HG02763 (cell line): ENCODE data around the gene CTU1.
"Not testable (repeated sequence)": the region's sequence is repeated elsewhere in the genome, so short reads cannot be mapped to it uniquely, and the experiment has no call there.

Source experiments
- ATAC-seq: cut with Tn5 transposase; IDR thresholded peaks from one replicate; pipeline ENCODE4 v1.9.1; 2021; ENCODE audit warnings: mild to moderate bottlenecking, moderate library complexity; ENCODE audit not compliant: unreplicated experiment

The CTU1 gene

DNA sequence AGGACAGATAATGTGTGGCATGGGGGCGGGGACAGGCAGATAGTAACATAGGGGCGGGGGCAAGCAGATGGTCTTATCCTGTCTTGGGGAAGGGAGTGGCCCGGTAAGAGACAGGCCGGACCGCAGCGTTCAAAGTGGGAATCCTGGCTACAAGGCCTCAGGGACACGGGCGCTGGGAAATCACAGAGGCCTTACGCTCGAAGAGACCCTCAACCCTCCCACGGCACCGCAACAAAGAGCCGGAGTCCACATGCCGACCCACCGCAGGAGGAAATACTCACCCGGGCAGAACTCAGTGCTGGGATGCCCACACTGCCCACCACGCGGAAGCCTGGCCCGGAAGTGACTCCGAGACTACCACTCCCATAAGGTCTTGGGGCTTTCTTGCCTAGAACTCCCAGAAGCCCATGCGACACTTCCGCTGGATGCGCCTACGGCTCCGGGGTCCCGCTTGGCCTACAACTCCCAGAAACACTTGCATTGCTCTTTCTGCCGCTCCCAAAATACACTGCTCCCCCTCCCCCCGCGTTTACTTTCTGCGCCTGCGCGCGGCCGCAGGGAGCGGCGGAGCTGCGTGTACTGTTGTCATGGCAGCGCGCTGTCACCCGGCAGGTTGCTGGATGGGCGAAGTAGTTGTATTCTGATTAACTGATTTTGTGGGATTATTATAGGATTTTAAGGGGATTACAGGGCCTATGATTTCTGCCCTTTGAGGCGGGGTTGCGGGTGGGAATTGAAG is at the start of gene CTU1:
CTU1 (minus strand) TSS at position 344 of the 739 bp plus-strand sequence. CDS start 3,840 bp downstream, outside the sequence.
- peak; percentile 98 for ATAC-seq

DNA sequence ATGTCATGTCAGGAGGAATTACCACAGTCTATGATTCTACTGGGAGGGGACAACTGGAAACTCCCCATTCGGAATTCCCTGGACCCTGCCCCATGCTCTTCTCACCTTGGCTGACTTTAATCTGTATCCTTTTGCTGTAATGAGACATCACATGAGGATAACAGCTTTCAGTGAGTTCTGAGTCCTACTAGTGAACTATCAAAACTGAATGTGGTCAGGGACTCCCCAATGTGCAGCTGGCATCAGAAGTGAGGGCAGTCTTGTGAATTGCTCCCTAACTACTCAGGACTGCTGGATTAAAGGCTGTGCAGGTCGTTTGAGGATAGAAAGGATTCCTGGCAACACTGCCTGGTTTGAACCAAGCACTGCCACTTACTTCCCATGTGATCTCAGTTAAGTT is 49.1 kb upstream of the CTU1 start:
- no peak for ATAC-seq

DNA sequence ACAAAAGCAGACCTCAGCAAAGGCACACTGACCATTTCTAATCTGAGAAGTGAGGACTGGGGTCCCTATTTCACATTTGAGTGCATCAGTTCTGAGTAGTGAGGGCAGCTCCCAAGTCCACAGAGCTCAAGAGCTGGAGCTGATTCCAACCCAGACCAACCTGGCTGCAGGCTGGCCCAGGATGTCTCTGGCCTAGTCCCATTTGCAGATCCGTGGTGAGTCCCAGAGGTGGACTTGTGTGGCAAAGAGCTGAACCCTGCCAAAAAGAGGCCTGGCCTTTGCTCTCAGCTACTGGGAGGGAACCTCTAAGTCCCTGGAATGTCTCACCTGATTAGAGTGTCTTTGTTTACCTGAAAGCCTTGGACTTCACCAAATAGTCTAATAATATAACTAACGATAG is 48.5 kb upstream of the CTU1 start:
- no peak for ATAC-seq

DNA sequence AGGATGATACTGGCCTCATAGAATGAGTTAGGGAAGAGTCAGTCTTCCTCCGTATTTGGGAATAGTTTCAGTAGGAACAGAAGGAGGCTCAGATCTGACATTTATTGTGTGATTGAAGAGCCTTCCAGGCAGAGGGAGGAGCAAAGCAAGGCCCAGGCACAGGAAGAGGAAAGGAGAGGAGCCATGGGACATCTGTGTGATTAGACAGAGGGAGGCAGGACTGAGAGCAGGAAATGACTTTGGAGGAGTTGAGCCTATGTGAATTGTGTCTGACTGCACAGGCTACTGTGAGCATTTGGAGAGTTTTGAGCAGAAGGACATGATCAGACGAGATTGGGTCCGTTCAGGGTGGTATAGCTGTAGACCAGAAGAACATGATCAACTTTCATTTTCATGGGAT is 42.4 kb upstream of the CTU1 start:
- ATAC-seq = no peak

DNA sequence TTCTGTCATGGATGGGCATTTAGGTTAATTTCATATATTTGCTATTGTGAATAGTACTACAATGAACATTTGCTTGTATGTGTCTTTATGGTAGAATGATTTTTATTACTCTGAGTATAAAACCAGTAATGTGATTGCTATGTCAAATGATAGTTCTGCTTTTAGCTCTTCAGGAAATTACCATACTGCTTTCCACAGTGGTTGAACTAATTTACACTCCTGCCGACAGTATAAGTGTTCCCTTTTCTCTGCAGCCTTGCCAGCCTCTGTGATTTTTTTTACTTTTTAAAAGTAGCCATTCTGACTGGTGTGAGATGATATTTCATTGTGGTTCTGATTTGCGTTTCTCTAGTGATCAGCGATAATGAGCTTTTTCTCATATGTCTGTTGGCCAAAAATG is 40.4 kb upstream of the CTU1 start:
- no peak for ATAC-seq

DNA sequence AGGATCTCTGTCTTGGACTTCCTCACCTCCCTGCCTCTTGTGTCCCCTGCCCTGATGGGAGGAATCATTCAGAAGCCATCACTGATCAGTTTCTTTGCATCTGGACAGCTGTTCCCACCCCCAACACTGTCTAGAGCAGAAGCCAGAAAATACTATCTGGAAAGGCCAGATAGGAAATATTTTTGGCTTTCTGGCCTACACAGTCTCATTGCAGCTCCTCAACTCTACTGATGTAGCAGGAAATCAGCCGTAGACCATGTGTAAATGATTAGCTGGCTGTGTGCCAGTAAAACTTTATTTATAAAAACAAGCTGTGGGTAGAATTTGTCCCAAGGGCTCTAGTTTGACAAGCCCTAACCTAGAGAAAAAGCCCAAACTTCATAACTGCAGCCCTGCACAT is 39.5 kb upstream of the CTU1 start:
- no peak for ATAC-seq

DNA sequence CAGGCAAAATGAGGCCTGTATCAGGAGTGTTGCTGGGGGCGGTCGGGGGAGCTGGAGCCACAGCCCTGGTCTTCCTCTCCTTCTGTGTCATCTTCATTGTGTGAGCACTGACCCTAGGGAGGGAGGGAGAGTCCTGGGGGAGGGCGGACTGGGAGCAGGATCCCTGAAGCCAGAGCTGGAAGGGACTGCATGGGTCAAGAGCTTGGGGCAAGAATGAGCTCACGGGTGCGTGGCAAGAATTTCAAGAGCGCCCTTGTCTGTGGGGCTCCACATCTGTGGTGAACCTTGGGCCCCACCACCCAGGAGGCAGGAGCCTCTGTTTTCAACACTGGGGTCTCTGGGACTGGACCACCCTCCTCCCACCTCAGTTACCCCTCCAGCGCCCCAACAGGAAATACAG is 38.5 kb upstream of the CTU1 start:
- no peak for ATAC-seq

DNA sequence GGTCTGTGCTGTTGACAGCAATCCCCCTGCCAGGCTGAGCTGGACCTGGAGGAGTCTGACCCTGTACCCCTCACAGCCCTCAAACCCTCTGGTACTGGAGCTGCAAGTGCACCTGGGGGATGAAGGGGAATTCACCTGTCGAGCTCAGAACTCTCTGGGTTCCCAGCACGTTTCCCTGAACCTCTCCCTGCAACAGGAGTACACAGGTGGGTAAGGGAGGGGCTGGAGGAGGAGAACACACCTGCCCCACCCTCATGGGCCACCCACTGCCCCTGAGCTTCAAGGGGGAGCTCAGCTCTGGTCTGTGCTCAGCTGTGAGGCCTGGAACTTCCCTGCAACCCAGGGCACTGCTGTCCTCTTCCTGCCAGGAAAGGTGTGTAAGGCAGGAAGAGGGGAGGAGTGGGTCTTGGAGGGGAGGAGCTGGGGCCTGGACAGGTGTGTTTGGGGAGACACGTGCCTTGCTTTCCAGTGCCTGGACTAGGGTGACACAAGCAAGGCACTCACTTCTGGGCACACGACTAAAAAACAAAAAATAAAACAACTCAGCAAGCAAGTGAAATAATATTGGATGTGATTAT is 37.8 kb upstream of the CTU1 start:
- no peak for ATAC-seq

DNA sequence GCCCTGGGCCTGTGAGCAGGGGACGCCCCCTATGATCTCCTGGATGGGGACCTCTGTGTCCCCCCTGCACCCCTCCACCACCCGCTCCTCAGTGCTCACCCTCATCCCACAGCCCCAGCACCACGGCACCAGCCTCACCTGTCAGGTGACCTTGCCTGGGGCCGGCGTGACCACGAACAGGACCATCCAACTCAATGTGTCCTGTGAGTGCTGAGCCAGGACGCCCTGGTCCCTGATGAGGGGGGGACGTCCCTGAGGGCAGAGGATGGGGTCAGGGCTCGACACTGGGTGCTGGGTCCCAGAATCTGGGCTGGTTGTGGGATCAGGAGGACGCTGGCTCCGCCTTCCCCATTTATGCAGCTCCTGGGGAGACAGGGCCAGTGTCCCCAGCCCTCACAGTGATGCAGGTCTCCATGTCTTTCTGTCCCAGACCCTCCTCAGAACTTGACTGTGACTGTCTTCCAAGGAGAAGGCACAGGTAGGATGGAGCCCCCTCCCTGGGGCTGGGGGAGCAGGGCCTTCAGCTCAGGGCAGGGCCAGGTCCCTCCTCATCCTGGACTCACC is 36.4 kb upstream of the CTU1 start:
- ATAC-seq = no peak

DNA sequence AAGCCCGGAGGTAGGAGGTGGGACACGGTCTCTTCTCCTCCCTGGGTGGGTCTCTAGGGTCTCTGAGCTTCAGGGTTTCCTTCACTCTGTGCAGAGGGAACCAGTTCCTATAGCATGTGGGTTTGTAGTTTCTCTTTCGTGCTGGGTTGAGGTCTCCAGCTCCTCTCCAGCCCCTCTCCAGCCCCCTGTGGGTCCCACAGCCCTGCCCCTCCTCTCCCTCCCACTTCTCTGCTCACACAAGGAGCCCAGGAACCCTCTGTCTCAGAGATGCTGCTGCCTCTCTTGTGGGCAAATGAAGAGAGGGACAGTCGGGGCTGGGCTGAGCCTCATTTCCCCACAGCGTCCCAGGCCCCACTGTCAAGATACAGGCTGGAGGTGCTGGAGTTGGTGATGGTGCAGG is 35.3 kb upstream of the CTU1 start:
- ATAC-seq = no peak

DNA sequence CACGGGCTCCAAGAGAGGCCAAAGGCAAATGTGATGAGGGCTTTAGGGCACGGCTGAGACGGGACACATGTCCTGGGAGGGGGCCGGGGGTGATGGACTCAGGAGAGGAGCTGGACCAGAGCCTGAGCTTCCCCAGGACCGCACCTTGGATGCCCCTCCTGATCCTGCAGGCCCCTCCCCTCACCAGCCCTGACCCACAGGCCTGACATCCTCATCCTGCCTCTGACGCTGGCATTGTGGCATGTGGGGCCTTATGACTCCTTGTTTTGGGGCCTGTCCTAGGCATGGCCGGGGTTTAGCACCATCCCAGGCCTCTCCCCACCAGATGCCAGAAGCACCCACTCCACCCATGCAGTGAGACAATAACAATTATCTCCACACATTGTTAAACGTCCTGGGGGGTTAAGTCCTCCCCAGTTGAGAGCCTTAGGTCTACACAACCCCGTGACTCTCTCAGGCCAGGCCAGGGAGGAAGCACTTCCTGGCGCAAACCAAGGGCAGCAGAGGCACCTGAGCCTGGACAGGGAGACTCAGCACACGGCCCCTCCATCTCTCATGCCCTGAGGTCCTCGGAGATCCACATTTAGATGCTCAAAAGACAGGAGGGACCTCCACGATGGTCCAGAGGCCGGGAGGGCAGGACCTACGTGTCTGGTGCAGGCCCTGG is 34.7 kb upstream of the CTU1 start:
- ATAC-seq = not testable (repeated sequence)

DNA sequence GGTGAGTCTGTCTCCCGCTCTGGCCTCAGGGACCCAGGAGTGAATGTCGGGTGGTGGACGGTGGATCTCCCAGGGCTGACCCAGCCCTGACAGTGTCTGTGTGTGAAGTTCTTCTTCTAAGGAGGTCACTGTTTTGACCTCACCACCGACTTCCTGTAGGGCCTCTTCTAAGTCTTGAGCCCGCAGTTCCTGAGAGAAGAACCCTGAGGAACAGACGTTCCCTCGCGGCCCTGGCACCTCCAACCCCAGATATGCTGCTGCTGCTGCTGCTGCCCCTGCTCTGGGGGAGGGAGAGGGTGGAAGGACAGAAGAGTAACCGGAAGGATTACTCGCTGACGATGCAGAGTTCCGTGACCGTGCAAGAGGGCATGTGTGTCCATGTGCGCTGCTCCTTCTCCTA is 33.9 kb upstream of the CTU1 start, which contains the start of gene SIGLEC7:
SIGLEC7 (plus strand) TSS at position 183 of the 400 bp plus-strand sequence; CDS start at position 252, 69 bp downstream.
- ATAC-seq = no peak

DNA sequence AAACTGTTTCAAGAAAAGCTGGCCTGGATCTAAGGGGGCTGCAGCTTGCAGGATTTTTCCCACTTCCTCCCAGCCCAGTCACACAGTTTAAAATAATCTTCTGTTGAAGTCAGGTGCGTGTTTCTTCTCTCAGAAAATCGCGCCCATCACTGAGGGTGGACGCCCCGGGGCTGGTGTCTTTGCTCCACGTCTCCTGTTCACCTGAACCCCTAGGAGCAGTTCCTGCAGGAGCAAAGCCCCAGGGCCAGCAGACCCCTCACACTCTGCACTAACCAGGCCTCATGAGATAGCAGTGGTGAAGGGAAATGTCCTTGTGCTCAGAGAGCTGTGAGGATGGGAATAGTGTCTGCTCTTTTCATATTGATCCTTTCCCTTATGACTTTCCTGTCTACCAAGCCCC is 33.0 kb upstream of the CTU1 start:
- no peak for ATAC-seq

DNA sequence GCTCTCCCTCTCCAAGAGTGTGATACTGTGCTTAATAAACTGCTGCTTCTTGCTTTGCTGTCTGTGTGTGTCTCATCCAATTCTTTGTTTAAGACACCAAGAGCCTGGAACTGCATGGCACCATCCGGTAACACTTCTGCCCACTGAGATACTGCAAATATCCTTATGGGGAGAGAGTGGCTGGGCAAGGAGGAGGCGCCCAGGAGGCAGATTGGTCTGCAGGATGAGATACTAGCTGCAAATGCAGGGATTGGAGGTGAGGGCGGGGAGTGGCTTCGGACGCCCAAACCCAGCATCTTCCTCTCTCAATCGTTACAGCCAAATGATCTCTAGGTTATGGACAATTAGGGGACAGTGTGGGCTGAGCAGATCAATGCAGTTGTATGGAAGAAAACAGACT is 32.2 kb upstream of the CTU1 start:
- ATAC-seq = no peak

DNA sequence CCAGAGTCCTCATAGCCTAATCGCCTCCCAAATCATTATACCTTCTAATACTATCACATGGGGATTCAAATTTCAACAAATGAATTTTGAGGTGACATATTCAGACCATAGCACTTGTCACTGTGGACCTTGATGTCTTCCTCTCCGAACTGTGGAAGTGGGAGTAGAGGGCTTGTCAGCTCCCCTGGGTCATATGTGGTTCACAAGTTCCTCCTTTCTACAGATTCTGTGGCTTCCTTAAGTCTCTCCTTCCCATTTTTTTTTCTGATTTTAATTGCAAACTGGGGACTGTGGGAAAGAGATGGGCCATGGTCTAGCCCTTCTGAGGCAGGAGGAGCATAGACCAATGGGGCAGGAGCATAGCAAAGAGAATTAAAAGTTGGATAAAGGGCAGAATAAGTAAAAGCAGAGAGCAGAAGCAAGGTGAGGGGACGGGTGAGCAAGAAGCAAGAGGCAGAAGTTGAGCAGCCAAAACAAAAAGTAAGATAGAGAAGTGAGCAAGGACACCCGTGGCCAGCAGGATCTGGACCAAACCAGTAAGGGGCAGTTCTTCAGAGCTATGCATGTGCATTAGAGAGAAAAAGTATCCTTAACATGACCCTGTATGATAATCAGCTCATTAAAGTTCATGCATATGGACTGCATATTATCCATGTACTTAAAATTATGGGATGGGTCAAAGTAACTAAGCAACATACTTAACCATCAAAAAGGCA is 31.2 kb upstream of the CTU1 start:
- ATAC-seq = no peak

DNA sequence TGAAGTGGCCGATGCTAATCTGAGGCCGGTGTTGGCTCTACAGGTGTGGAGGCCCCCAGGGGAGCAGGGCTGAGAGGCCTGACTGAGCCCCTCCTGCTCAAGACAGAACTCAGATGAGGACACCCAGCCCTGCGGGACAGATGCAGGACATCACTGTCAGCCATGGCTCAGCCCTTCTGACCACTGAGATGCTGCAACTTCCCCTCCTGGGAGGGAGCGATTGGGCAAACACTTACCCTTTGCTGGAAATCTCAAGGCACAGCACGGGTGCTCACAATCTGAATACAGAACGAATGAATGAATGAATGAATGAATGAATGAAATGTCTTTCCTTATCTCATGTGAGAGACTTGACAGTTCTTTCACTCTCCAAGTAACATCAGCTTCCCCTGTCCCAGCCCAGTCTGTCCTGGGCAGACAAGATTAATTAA is 30.4 kb upstream of the CTU1 start:
- no peak for ATAC-seq

DNA sequence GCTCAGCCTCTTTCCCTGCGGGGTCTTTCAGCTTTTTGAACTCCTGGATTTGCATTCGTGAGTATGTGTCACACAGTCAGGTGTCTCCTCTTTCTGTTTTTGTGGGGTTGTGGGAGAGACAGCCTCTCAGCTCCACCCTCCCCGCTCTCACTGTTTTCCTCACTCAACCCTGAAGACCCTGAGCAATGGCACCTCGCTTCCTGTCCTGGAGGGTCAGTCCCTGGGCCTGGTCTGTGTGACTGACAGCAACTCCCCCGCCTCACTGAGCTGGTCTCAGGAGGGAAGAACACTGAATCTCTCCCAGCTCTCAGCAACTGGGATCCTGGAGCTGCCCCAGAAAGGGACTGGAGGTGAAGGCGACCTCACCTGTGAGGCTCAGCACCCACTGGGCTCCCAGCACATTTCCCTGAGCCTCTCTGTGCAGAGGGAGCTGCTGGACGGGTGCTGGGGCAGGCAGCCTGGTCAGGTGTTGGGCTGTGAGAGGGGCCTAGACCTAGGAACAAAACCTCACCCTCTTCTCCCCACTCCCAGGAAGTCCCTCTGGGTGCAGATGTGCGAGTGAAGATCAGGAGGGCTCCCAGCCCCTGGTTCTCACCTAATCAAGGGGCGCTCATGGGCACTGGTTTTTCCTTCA is 29.7 kb upstream of the CTU1 start:
- ATAC-seq = no peak

DNA sequence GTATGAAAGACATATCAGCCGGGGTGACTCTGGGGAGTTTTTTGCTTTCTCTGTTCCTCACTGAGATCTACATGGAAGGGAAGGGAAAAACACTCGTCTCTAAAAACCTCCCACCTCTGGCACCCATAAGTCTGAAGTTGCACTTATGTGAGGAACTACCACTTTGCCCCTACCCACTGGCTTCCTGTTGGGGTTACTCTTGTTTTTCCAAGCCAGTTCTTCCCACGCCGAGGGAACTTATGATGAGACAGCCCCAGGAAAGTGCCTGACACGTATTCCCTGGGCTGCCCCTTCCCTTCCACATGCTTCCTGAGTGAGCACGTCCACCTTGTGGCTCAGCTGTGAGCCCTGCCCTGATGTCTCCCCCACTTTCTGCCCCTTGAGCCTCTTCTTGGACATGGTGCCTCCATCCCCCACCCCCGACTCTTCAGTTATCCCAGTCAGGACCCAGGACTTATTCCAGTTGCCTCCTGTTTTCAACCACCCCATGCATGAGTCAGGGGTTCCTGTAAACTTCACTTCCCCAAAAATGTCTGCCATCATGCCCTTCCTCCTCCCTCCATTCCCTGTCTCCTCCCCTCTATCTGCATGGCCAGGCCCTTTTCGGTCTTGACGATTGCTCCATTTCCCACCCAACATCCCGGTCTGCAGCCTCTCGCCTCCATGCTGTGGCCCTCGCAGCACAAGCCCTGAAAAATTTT is 28.8 kb upstream of the CTU1 start:
- ATAC-seq = no peak

DNA sequence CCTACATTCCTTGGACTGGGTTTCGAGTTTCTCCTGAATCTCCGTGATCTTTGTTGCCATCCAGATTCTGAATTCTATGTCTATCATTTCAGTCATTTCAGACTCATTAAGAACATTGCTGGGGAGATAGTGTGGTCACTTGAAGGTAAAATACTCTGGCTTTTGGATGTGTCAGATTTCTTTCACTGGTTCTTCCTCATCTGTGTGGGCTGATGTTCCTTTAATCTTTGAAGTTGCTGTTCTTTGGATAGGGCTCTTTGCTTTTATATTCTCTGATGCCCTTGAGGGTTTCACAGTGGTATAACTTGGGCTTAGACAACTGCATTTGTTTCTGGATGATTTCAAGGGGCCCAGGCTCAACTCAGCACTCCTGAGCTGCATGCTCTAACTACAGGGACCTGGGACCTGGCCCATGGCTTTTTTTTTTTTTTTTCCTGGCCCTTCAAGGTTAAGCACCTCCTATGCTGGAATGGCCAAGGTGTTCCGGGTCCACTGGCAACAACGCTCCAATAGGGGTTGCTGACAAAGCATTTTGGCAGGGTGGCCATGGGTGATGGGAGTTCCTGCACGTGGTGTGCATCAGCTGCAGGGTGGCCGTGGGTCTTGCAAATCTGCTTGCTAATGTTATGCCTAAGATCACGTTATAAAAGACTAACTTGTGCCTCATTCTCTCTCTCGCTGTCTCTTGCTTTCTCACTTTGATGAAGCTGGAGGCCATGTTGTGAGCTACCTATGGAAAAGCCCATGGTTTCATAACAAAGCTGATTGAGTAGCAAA is 28.0 kb upstream of the CTU1 start:
- ATAC-seq = no peak
